GM23248 (cell line): ENCODE measurements around the gene ARHGAP35. TPM values are rescaled to one million over a fixed set of nuclear protein-coding genes. Genes with fewer than 3 reads are reported as not detected.
"Not testable (repeated sequence)": the region's sequence is repeated elsewhere in the genome, so short reads cannot be mapped to it uniquely, and the experiment has no call there.

Experiments used
- DNase-seq: peaks from one replicate; pipeline ENCODE4 v3.0.0-alpha.2; 2015
- H2AFZ ChIP-seq: fragments of 200-600 bp; sonication (generic); 2 replicates; pipeline ENCODE4 v1.6.1; 2016; ENCODE audit warnings: antibody characterized with exemption
- H3F3A ChIP-seq: fragments of 200-600 bp; sonication (generic); 2 replicates; pipeline ENCODE4 v1.6.1; 2016; ENCODE audit warnings: mild to moderate bottlenecking, antibody characterized with exemption, mixed run types; ENCODE audit not compliant: insufficient read depth
- H3K27ac ChIP-seq: fragments of 200-600 bp; sonication (generic); 2 replicates; pipeline ENCODE4 v1.5.1; 2016; ENCODE audit warnings: mild to moderate bottlenecking
- H3K27me3 ChIP-seq: fragments of 200-600 bp; sonication (generic); replicated peaks from 2 replicates; pipeline ENCODE4 v1.6.1; 2016; ENCODE audit warnings: mild to moderate bottlenecking; ENCODE audit not compliant: insufficient read depth
- H3K36me3 ChIP-seq: fragments of 200-600 bp; sonication (generic); 2 replicates; pipeline ENCODE4 v1.6.1; 2016; ENCODE audit warnings: low read depth, mild to moderate bottlenecking
- H3K4me1 ChIP-seq: fragments of 200-600 bp; sonication (generic); 2 replicates; pipeline ENCODE4 v1.6.1; 2016; ENCODE audit warnings: mild to moderate bottlenecking; ENCODE audit not compliant: insufficient read depth
- H3K4me2 ChIP-seq: fragments of 200-600 bp; sonication (generic); one replicate; pipeline ENCODE4 v1.6.1; 2016; ENCODE audit warnings: mild to moderate bottlenecking; ENCODE audit not compliant: unreplicated experiment
- H3K4me3 ChIP-seq: fragments of 200-600 bp; sonication (generic); 2 replicates; pipeline ENCODE4 v1.5.1; 2016; ENCODE audit warnings: mild to moderate bottlenecking
- H3K79me2 ChIP-seq: fragments of 200-600 bp; sonication (generic); 2 replicates; pipeline ENCODE4 v1.6.1; 2016; ENCODE audit warnings: mild to moderate bottlenecking; ENCODE audit not compliant: insufficient read depth
- H3K9ac ChIP-seq: fragments of 200-600 bp; sonication (generic); 2 replicates; pipeline ENCODE4 v1.6.1; 2016; ENCODE audit warnings: mild to moderate bottlenecking
- H3K9me2 ChIP-seq: fragments of 200-600 bp; sonication (generic); 2 replicates; pipeline ENCODE4 v1.6.1; 2016; ENCODE audit warnings: mixed run types, mild to moderate bottlenecking, moderate library complexity; ENCODE audit not compliant: insufficient read depth
- H3K9me3 ChIP-seq: fragments of 200-600 bp; sonication (generic); one replicate; pipeline ENCODE4 v1.6.1; 2017; ENCODE audit warnings: low read depth
- H4K20me1 ChIP-seq: fragments of 200-600 bp; sonication (generic); 2 replicates; pipeline ENCODE4 v1.6.0; 2016; ENCODE audit not compliant: insufficient read depth
- EZH2 ChIP-seq: fragments of 200-600 bp; sonication (generic); IDR thresholded peaks from 2 replicates; pipeline ENCODE4 v1.6.1; 2018; ENCODE audit warnings: antibody characterized with exemption, mild to moderate bottlenecking; ENCODE audit not compliant: insufficient read depth, poor library complexity, severe bottlenecking
- EZH2phosphoT487 ChIP-seq: fragments of 200-600 bp; sonication (generic); IDR thresholded peaks from 2 replicates; pipeline ENCODE4 v1.6.1; 2018; ENCODE audit warnings: antibody characterized with exemption, moderate library complexity, mild to moderate bottlenecking, low read depth; ENCODE audit not compliant: insufficient read depth
- WGBS, 2 experiments: methylation state at CpG; one replicate each; pipeline ENCODE4 v1.1.6; 2015 to 2017; ENCODE audit warnings: low lambda C conversion rate in 2 of 2, low coverage in 1 of 2; ENCODE audit errors: missing lambda C conversion rate in 2 of 2; 5-methylcytosine and 5-hydroxymethylcytosine counted together
- in situ Hi-C: fragments of 300-500 bp; cut with MboI; formaldehyde crosslinking; loops from 2 replicates; pipeline ENCODE4 v1.15.0; 2020
- polyA plus RNA-seq: library from polyadenylated mRNA; unstranded; fragments of >200 nt; fragmentation: Nextera tagmentation; extraction: Ambion mirVana; gene quantifications from 2 replicates; pipeline ENCODE4 v1.2.1, GENCODE V29; 2016
- total RNA-seq: library from RNA; depleted of rRNA; stranded (reverse); fragments of >200 nt; shearing (Covaris generic); gene quantifications from 2 replicates; pipeline ENCODE4 v1.2.3, GENCODE V29; 2014

Gene ARHGAP35
- total and polyA plus RNA-seq, 2 experiments from 2014 or later = 13.5 to 35.2 TPM

- Histone ChIP-seq H3K27ac (peak overlapping the region; percentile 27), H3K27me3 (no peaks in the 10 kb centered on the region), H3K4me1 (peaks cover 46% of the 10 kb centered on the region), H3K4me3 (peak overlapping the region; percentile 29; the same call in 1 of the 2 replicates), H3K4me2 (peak overlapping the region; percentile 69), H2AFZ (no peak overlapping the region), H3F3A (peaks cover 38% of the 10 kb centered on the region), H3K9me2 (no peaks in the 10 kb centered on the region), H4K20me1 (peaks cover 28% of the 10 kb centered on the region; the same call in 1 of the 2 replicates), H3K79me2 (peaks cover 100% of the 10 kb centered on the region), H3K9ac (no peak overlapping the region), H3K9me3 (no peaks in the 10 kb centered on the region), H3K36me3 (no peaks in the 10 kb centered on the region; the same call in 1 of the 2 replicates)
- in situ Hi-C loops = no loop called here
- WGBS, 2 experiments = 31 to 55% methylated on average over 3 of the region's 3 CpGs
- TF ChIP-seq EZH2phosphoT487 = no peak
- no peak for TF ChIP-seq EZH2
- DNase-seq = no peak
These were observed 6.4 kb downstream of the ARHGAP35 start for GRCh38 chr19:46867170-46867569.

GRCh38 chr19:46868025-46868802 is 7.4 kb downstream of the ARHGAP35 start:
- Histone ChIP-seq H3K4me3 (no peak overlapping the region), H3F3A (peaks cover 29% of the 10 kb centered on the region), H3K27me3 (no peaks in the 10 kb centered on the region), H3K36me3 (no peaks in the 10 kb centered on the region; the same call in 1 of the 2 replicates), H3K4me1 (peaks cover 40% of the 10 kb centered on the region), H4K20me1 (peaks cover 28% of the 10 kb centered on the region; the same call in 1 of the 2 replicates), H3K9me3 (no peaks in the 10 kb centered on the region), H3K27ac (no peak overlapping the region), H3K4me2 (no peak overlapping the region), H3K9ac (no peak overlapping the region), H2AFZ (no peak overlapping the region), H3K79me2 (peaks cover 100% of the 10 kb centered on the region), H3K9me2 (no peaks in the 10 kb centered on the region)
- no peak for TF ChIP-seq EZH2phosphoT487
- WGBS, 2 experiments = 75 to 83% methylated on average over 4 of the region's 4 CpGs
- no peak for DNase-seq
- in situ Hi-C loops = no loop called here

GRCh38 chr19:46871173-46871572 is 10.4 kb downstream of the ARHGAP35 start:
- 87 to 91% methylated on average over 5 of the region's 5 CpGs for WGBS, 2 experiments
- peaks cover 97% of the 10 kb centered on the region for H3K79me2 ChIP-seq
- H3K36me3 ChIP-seq, DNase-seq, H3K27ac ChIP-seq, H3K9ac ChIP-seq, H3K9me2 ChIP-seq, H3K4me3 ChIP-seq, H3K9me3 ChIP-seq, H3K27me3 ChIP-seq, in situ Hi-C loops, H3K4me2 ChIP-seq, H2AFZ ChIP-seq: not testable (repeated sequence)
- H4K20me1 ChIP-seq = peaks cover 26% of the 10 kb centered on the region; the same call in 1 of the 2 replicates
- H3F3A ChIP-seq = peaks cover 27% of the 10 kb centered on the region
- peaks cover 32% of the 10 kb centered on the region for H3K4me1 ChIP-seq

GRCh38 chr19:46872967-46873366 is 12.2 kb downstream of the ARHGAP35 start:
- Histone ChIP-seq H3K27me3 (no peaks in the 10 kb centered on the region), H3K9me3 (no peaks in the 10 kb centered on the region), H3F3A (peaks cover 23% of the 10 kb centered on the region), H3K4me1 (peaks cover 16% of the 10 kb centered on the region), H3K36me3 (no peaks in the 10 kb centered on the region), H3K27ac (no peak overlapping the region), H4K20me1 (peaks cover 15% of the 10 kb centered on the region; the same call in 1 of the 2 replicates), H3K9me2 (no peaks in the 10 kb centered on the region), H3K9ac (no peak overlapping the region), H2AFZ (no peak overlapping the region), H3K4me3 (no peak overlapping the region), H3K4me2 (no peak overlapping the region), H3K79me2 (peaks cover 97% of the 10 kb centered on the region)
- no peak for TF ChIP-seq EZH2phosphoT487
- TF ChIP-seq EZH2 = no peak
- DNase-seq = no peak
- 83 to 89% methylated on average over 4 of the region's 4 CpGs for WGBS, 2 experiments
- in situ Hi-C loops = no loop called here
